Ovary (tissue), 9 donors: Measurements from ENCODE around the gene GPR32. TPM values are rescaled to one million over a fixed set of nuclear protein-coding genes. Genes with fewer than 3 reads are reported as not detected.

Experiments used
- DNase-seq, 5 donors: peaks; one replicate each; pipeline ENCODE4 v3.0.0-alpha.2; 2019 to 2020
- H3K27ac ChIP-seq, 2 donors: fragments of 200-600 bp; one replicate each; pipeline versions ENCODE4 v1.5.1 to v1.8.0; 2019 to 2022
- H3K27me3 ChIP-seq: fragments of 200-600 bp; one replicate; pipeline ENCODE4 v1.8.0; 2022
- H3K36me3 ChIP-seq: fragments of 200-600 bp; sonication (generic); one replicate; pipeline ENCODE4 v1.5.1; 2019
- H3K4me1 ChIP-seq: one replicate; pipeline ENCODE4 v1.8.1; 2013; ENCODE audit warnings: mild to moderate bottlenecking, moderate library complexity; ENCODE audit not compliant: insufficient read depth
- H3K4me3 ChIP-seq: fragments of 200-600 bp; sonication (generic); one replicate; pipeline ENCODE4 v1.5.1; 2017
- H3K9me3 ChIP-seq, 2 donors: fragments of 200-600 bp in 1 of 2; sonication (generic) in 1 of 2; one replicate each; pipeline versions ENCODE4 v1.5.1 to v1.8.1; 2013 to 2019; ENCODE audit warnings: mild to moderate bottlenecking in 1 of 2, moderate library complexity in 1 of 2
- EP300 ChIP-seq: sonication (generic); formaldehyde crosslinking; IDR thresholded peaks from one replicate; pipeline ENCODE4 v1.6.1; 2017; ENCODE audit warnings: antibody characterized with exemption
- POLR2A ChIP-seq: fragments of 450-650 bp; IDR thresholded peaks from one replicate; pipeline ENCODE4 v1.6.1; 2017; ENCODE audit warnings: antibody characterized with exemption, mild to moderate bottlenecking, moderate library complexity
- WGBS, 3 donors: extraction: QIAGEN DNeasy Blood & Tissue Kit in 1 of 3; methylation state at CpG; one replicate each; pipeline versions ENCODE4 v1.1.5 to v1.1.7; 2013 to 2017; 5-methylcytosine and 5-hydroxymethylcytosine counted together
- intact Hi-C, 4 donors: fragments of 100-400 bp; cut with DNase I; formaldehyde crosslinking; loops; one replicate each; pipeline versions ENCODE4 v1.11.0 to v1.15.1; 2022 to 2023
- polyA plus RNA-seq, 2 donors: library from polyadenylated mRNA; stranded (reverse); fragments of 200-250 nt in 1 of 2; fragments of 350-450 nt in 1 of 2; fragmentation: Illumina TruSeq in 1 of 2; extraction: RNeasy Lipid Tissue Mini Kit (QIAGEN cat#74804) in 1 of 2; gene quantifications; one replicate each; pipeline ENCODE4 v1.2.3, GENCODE V29; 2013 to 2014
- total RNA-seq, 7 donors: library from RNA; depleted of rRNA in 2 of 7; stranded (reverse); fragments of >200 nt in 2 of 7; fragmentation: NEBNext Ultra II Directional in 3 of 7; extraction: Animal tissue kit (Norgen Biotek cat#: 25700) in 3 of 7; gene quantifications; one replicate each; pipeline versions ENCODE4 v1.1.0 to v1.2.4, GENCODE V29; 2016 to 2023
- TF ChIP-seq, protein P1 (sequence below), 3 donors: fragments of 450-650 bp in 2 of 3; fragments of 200-600 bp in 1 of 3; IDR thresholded peaks; one replicate each; pipeline versions ENCODE4 v1.5.1 to v1.8.0; 2016 to 2022; ENCODE audit warnings: antibody characterized with exemption in 3 of 3, mild to moderate bottlenecking in 1 of 3
- donor health status: DM: no; HTN: no; CAD: no; lungs with moderate emphysema.
- donor health status: DM: no; HTN: no; CAD: no.
- donor health status: Bipolar disorder and iron deficiency.
- donor health status: DM: yes; HTN: yes; CAD: no.
- donor health status: DM: no; HTN: no; CAD: no.
- donor health status: DM: yes; HTN: yes; CAD: no.

GPR32 gene
- total and polyA plus RNA-seq, 9 donors: not detected

DNA sequence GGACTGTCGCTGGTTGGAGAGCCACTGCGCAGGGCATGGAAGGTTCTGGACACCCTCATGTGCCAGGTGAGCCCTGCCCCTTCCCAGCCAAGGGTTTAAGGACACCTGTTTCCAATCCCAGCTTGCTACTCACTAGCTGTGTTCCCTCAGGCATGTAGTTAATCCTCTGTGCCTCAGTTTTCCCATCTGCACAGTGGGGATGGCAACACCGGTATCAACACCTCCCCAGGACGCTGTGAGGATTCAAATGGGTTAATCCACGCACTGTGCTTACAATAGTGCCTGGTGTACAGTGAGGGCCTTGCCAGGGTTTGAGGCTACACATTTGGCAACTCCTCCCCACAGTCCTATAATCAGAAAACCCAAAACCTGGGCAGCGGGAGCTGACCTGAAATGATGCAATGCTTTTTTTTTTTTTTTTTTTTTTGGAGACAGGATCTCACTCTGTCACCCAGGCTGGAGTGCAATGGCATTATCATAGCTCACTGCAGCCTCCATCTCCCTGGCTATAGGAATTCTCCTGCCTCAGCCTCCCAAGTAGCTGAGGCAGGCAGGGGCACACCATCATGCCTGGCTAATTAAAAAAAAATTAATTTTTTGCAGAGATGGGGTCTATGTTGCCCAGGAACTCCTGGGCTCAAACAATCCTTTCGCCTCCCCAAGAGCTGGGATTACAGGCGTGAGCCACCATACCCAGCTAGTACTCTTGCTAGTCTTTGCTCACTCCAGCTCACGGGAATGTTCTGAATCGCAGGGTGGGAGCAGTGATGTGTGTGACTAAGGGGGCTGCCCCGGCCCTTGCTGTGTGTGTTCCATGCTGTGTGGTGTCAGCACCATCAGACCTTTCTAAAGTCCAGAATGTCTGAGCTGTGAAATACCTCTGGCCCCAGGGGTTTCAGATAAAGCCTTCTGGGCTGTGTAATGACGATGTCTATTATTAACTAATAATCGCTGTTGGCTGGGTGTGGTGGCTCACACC lies 22.3 kb downstream of the GPR32 start:
- H3K27ac ChIP-seq: no peak overlapping the region
- H3K36me3 ChIP-seq: no peaks in the 10 kb centered on the region
- no peak for TF ChIP-seq EP300
- TF ChIP-seq, protein P1, sequence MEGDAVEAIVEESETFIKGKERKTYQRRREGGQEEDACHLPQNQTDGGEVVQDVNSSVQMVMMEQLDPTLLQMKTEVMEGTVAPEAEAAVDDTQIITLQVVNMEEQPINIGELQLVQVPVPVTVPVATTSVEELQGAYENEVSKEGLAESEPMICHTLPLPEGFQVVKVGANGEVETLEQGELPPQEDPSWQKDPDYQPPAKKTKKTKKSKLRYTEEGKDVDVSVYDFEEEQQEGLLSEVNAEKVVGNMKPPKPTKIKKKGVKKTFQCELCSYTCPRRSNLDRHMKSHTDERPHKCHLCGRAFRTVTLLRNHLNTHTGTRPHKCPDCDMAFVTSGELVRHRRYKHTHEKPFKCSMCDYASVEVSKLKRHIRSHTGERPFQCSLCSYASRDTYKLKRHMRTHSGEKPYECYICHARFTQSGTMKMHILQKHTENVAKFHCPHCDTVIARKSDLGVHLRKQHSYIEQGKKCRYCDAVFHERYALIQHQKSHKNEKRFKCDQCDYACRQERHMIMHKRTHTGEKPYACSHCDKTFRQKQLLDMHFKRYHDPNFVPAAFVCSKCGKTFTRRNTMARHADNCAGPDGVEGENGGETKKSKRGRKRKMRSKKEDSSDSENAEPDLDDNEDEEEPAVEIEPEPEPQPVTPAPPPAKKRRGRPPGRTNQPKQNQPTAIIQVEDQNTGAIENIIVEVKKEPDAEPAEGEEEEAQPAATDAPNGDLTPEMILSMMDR (IDR thresholded peaks at IDR 0.05): no peak
- no peak for TF ChIP-seq POLR2A
- H3K4me1 ChIP-seq: no peaks in the 10 kb centered on the region
- H3K27me3 ChIP-seq: no peaks in the 10 kb centered on the region
- H3K9me3 ChIP-seq: no peaks in the 10 kb centered on the region
- no peak for DNase-seq
- 83 to 91% (median 84%) methylated on average over 13 of the region's 13 CpGs for WGBS, 3 donors
- H3K4me3 ChIP-seq: no peak overlapping the region
- intact Hi-C loops: loop anchor here in 1 of 4 donors (10.0 kb wide), 1 partner anchor 278 kb away; the partner anchor contains the start of genes ASPDH and JOSD2

DNA sequence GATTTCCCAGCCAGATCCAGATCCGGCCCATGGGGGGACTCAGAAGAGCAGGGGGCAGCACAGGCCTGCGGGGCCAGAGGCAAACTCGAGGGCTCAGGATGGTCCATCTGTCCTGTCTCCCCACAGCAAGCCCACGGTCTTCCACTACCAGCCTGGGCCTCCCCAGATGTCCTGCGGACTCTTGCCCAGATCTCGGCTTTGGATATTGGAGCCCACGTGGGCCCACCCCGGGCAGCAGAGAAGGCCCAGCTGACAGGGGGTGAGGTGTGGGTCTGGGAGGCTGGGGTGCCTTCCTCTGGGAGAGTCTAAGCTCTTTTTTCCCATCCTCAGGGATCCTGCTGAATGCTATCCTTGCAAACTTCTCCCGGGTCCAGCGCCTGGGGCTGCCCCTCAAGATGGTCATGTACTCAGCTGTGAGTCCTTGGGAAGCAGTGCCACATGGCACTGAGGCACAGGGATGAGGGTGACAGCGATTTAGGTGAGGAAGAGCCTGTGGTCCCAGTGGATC lies 23.3 kb downstream of the GPR32 start:
- WGBS, 3 donors: 47 to 65% (median 49%) methylated on average over 11 of the region's 11 CpGs
- H3K27ac ChIP-seq: no peak overlapping the region
- DNase-seq: no peak
- intact Hi-C loops: loop anchor here in 1 of 4 donors (10.0 kb wide), 1 partner anchor 279 kb away; the partner anchor contains the start of genes ASPDH and JOSD2
- no peaks in the 10 kb centered on the region for H3K36me3 ChIP-seq
- H3K9me3 ChIP-seq: no peaks in the 10 kb centered on the region
- H3K4me1 ChIP-seq: no peaks in the 10 kb centered on the region
- no peak overlapping the region for H3K4me3 ChIP-seq
- TF ChIP-seq EP300 (no peak), POLR2A (no peak)
- TF ChIP-seq, protein P1 (IDR thresholded peaks at IDR 0.05): no peak
- H3K27me3 ChIP-seq: no peaks in the 10 kb centered on the region

DNA sequence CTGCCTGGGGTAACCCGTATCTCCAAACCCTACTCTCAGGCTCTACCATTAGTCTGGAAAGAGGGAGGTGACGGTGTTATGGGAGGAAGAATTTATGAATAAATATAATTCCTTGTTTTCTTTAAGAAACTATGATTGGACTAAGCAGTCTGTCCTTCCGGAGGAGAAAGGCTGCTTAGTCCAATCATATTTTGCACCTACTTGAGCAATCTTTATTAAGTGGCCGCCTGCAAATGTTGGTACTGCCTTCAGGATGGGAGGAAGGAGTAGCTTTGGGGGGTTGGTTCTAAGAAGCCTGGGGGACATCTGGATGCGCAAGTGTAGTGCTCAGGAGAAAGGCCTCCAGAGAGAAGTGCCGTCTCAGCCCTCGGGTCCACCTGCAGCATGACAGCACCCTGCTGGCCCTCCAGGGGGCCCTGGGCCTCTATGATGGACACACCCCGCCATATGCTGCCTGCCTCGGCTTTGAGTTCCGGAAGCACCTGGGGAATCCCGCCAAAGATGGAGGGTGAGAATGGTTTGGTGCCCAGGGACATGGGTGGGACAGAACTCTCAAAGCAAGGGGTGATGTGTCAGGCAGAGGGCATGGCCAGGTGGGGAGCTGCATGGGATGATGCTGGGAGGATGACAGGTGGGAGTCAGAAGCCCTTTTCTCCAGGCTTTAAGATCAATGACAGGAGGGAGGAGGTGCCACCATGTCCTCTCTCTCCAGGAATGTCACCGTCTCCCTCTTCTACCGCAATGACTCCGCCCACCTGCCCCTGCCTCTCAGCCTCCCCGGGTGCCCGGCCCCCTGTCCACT lies 24.0 kb downstream of the GPR32 start:
- no peaks in the 10 kb centered on the region for H3K36me3 ChIP-seq
- H3K4me1 ChIP-seq: no peaks in the 10 kb centered on the region
- TF ChIP-seq, protein P1 (IDR thresholded peaks at IDR 0.05): no peak
- TF ChIP-seq POLR2A (no peak), EP300 (no peak)
- no peak overlapping the region for H3K27ac ChIP-seq
- H3K27me3 ChIP-seq: no peaks in the 10 kb centered on the region
- H3K4me3 ChIP-seq: no peak overlapping the region
- WGBS, 3 donors: 14 to 23% (median 19%) methylated on average over 16 of the region's 16 CpGs
- no peaks in the 10 kb centered on the region for H3K9me3 ChIP-seq
- intact Hi-C loops: loop anchor here in 1 of 4 donors (10.0 kb wide), 1 partner anchor 279 kb away; the partner anchor contains the start of genes ASPDH and JOSD2
- DNase-seq: no peak
